ENCODE measurements around the gene CERK.
"Not testable (repeated sequence)": the region's sequence is repeated elsewhere in the genome, so short reads cannot be mapped to it uniquely, and the experiment has no call there.

CERK gene

DNA sequence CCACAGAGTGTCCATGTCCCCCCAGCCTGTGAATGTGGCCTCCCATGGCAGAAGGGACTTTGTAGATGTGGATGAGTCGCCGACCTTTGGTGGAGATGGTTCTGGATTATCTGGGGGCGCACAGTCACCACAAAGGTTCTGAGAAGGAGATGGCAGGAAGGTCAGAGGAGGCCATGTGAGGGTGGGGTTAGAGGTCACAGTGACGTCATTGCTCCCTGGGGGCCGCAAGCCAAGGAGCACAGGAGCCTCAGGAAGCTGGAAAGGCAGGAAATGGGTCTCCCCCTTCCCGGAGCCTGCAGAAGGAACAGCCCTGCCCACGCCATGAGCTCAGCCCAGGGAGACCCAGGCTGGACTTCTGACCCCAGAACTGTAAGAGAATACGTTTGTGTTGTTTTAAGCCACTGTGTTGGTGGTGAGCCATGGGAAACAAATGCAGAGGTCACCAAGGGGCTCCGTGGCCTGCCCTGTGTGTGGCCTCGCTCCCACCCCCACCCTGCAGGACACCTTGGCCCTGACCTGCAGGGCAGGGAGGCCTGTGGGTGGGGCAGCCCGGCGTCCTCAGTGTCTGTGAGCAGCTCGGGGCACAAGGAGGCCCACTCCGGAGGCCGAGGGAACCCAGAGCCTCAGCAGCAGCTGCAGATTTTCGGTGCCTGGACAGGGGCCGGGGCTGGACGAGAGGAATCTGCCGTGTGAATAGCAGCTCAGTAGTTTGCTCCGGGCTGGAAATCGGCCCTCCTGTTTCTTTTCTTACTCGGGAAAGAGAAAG is 85.8 kb downstream of the CERK start:
- no peak for FAIRE-seq
- no peak for DNase-seq (ENCODE audit: insufficient read length, low spot score)

GRCh38 chr22:46651316-46651715 is 86.7 kb downstream of the CERK start:
- FAIRE-seq (no peak), DNase-seq (ENCODE audit: insufficient read length, low spot score) (no peak)

- no peak for DNase-seq (ENCODE audit: insufficient read length, low spot score)
- no peak for FAIRE-seq
Measured at GRCh38 chr22:46650078-46650810, 87.8 kb downstream of the CERK start.

DNA sequence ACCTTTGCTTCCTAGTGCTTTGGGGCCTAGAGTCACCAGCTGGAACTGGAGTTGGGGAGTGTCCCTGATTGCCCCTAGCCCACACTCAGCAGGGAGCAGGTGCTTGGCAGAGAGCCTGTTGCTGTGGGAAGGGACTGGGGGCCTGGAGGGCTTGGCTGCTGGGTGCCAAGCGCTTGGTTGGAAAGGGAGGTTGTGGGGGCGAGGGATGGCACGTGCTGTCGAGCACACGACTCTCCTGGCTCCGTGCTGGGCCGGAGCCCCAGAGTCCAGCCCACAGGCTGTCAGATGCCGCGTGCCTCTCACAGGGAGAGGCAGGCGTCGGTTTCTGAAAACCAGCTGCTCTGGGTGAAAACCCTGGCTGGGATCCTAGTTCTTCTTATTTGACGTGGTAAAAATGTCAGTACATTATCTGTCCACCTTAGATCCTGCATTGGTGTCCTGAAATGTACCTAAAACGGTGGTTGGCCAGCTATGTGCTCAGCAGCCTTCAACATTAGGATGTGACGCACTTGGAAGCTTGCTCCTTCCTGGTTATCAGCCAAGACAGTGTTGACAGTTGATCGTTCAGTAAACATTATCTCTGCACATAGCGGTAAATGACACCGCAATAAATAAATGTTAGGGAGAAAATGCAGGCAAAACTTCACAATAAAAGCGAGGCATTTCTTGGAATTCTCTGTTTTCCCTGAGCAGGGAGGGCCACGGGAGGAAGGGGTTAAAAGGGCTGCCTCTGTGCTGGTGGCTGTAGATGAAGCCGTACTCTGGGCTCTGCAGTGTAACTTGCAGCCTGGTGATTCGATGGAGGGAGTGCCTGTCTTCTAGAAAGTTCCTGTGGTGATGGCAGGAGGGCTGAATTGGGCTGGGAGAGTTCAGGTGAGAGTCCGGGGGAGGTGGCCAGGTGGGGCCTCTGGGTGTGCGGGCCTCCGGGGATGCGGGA is 88.6 kb downstream of the CERK start:
- DNase-seq (ENCODE audit: insufficient read length, low spot score) (no peak), FAIRE-seq (no peak)

GRCh38 chr22:46648225-46648820 is 89.7 kb downstream of the CERK start:
- FAIRE-seq; DNase-seq (ENCODE audit: insufficient read length, low spot score): not testable (repeated sequence)

GRCh38 chr22:46646531-46647215 is 91.4 kb downstream of the CERK start:
- no peak for FAIRE-seq
- no peak for DNase-seq (ENCODE audit: insufficient read length, low spot score)

DNA sequence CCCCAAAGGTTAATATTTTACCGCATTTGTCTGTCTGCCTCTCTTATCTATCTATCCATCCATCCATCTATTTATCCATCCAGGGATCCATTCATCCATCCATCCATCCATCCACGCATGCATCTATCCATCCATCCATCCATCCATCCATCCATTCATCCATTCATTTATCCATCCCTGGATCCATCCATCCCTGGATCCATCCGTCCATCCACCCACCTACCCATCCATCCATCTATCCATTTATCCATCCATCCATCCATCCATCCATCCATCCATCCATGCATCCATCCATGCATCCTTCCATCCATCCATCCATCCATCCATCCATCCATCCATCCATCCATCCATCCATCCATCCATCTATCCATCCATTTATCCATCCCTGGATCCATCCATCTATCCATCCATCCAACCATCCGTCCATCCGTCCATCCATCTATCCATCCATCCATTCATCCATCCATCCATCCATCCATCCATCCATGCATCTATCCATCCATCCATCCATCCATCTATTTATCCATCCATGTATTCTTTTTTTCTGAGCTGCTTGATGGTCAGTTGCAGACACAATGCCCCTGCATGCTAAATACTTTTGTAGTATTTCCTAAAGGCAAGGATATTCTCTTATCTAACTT is 95.1 kb downstream of the CERK start:
- FAIRE-seq; DNase-seq (ENCODE audit: insufficient read length, low spot score): not testable (repeated sequence)

- DNase-seq (ENCODE audit: insufficient read length, low spot score), result no peak
Measured at GRCh38 chr22:46641811-46642266, 96.2 kb downstream of the CERK start.

DNA sequence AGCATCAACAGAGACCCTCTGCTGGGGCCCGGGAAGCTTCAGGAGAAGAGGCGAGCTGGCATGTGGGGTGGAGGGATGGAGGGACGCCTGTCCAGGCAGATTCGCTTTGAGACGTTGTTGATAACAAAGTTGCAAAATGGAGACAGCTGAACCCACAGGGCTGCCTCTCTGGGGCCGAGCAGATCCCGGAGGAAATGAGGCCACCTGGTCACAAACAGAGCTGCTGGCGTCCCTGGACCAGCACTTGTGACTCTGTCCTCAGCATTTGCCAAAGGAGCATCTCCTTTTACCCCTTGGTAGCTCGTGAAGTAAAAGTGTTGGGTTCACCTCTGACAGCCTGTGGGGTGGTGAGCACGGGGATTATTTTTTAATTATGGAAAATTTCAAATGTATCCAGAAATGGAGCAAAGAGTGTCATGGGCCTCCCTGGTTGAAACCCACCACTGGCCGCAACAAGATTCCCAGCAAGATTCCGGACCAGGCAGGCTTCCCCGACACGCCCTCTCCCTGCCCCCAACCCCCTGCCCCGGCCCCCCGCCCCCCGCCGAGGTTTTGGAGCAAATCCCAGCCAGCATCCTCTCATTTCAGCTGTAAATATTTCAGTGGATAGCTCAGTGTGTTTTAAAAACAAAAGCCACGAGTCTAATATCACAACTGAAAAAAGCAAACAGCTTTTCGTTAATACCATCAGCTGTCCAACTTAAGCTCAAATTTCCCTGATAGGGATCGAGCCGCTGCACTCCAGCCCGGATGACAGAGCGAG is 97.6 kb downstream of the CERK start:
- DNase-seq (ENCODE audit: insufficient read length, low spot score), result no peak
- FAIRE-seq, result no peak

More at GRCh38 chr22:46641811-46642266, 96.2 kb downstream of the CERK start:
- no peak for FAIRE-seq

DNA sequence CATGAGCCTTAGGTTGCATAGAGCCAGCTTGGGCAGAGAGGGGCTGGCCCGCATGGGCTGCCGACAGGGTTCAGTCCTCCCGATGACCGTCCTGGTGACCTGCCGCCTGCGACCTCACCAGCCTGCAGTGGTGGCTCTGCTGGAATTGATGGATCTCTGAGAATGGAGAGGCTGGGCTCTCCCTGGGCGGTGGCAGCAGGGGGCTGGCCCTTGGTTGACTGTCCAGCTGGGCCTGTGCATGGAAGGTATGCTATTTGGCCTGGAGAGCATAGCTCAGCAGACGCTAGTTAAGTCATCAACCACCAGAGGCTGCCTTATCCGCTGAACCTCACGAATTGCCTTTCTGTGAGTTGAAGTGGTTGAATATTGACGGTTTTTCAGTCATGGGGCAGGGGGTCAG is 98.2 kb downstream of the CERK start:
- DNase-seq (ENCODE audit: insufficient read length, low spot score), result no peak
- FAIRE-seq, result no peak

GRCh38 chr22:46638601-46639431 is 99.2 kb downstream of the CERK start:
- DNase-seq (ENCODE audit: insufficient read length, low spot score) (no peak), FAIRE-seq (no peak)

- FAIRE-seq (no peak), DNase-seq (ENCODE audit: insufficient read length, low spot score) (no peak)
Measured at GRCh38 chr22:46637711-46638600, 100.1 kb downstream of the CERK start.

DNA sequence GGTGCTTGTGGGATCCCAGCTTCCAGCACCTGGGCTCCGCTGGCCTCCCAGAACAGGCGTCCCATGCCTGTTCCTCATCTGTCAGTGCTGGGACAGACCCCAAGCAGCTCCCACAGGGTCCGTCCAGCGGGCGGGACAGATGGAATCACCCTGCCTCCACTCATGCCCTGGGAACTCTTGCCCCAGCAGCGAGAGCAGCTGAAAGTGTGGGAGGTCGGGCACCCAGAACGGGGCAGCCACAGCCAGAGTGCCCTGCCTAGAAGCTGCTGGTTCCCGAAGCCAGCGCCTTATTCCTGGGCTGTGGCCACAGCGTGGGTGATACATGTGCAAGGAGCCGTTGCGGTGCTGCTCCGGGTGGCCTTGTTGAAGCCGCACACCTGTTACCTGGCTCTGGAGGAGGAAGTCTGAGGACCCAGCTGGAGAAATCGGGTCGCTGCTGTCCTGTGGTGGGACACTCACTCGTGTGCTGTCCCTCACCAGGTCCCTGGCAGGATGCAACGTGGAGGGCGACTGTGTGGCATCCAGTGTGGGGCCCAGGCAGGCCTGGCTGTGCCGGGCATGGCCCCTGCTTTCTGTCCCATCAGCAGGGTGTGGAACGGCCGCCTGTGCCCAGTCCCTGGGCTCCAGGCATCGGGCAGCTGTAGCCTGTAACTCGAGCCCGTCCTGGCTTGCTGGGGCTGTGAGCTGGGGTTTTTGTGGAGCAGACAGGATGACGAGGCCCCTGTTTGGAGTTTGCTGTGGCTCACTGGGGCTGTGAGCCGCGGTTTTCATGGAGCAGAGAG is 101.6 kb downstream of the CERK start:
- FAIRE-seq (no peak), DNase-seq (ENCODE audit: insufficient read length, low spot score) (no peak)

DNA sequence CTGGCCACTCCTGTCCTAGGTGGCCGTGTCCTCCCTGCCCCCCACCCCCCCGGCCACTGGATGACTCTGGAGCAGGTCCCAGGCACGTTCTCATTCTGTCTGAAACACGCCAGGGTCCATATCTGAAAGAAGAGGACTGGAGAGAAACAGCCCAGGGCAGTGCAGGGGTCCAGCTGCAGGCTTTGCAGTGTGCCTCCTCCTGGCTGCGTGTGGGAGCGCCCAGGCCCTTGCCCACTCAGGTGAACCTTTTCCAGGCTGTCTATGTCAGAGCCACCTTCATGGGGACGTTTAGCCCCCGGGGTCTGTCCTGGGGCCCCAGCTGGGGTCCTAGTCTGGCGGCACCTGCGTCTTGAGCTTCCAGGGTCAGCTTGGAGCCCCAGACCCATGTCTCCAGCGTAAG is 102.3 kb downstream of the CERK start:
- FAIRE-seq (no peak), DNase-seq (ENCODE audit: insufficient read length, low spot score) (no peak)

DNA sequence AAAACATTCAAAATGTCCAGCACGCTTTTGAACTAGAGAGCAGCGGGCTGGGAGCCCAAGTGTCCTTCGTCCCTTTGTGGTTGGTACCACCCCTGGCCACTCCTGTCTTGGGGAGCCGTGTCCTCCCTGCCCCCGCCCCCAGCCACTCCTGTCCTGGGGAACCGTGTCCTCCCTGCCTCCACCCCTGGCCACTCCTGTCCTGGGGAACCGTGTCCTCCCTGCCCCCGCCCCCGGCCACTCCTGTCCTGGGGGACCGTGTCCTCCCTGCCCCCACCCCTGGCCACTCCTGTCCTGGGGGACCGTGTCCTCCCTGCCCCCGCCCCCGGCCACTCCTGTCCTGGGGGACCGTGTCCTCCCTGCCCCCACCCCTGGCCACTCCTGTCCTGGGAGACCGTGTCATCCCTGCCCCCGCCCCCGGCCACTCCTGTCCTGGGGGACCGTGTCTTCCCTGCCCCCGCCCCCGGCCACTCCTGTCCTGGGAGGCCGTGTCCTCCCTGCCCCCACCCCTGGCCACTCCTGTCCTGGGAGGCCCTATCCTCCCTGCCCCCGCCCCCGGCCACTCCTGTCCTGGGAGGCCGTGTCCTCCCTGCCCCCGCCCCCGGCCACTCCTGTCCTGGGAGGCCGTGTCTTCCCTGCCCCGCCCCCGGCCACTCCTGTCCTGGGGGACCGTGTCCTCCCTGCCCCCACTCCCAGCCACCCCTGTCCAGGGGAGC is 102.9 kb downstream of the CERK start:
- not testable (repeated sequence) for FAIRE-seq; DNase-seq (ENCODE audit: insufficient read length, low spot score)
